RWPE1 (cell line): ENCODE data around the gene UPF2.

Source experiments
- CTCF ChIA-PET: fragments of 350-600 bp; sonication (Branson Sonifier 250); formaldehyde crosslinking; extraction: SDS; loops from one replicate; lab custom pipeline; 2021; lab: Yijun Ruan, JAX
- POLR2A ChIA-PET: fragments of 400-600 bp; formaldehyde crosslinking; extraction: SDS; loops from one replicate; lab custom pipeline; 2020; ENCODE audit warnings: antibody characterized with exemption; ENCODE audit not compliant: low non-redundant PET; lab: Yijun Ruan, JAX
- DNase-seq: peaks from one replicate; pipeline ENCODE4 v3.0.0; 2012; ENCODE audit warnings: low spot score
- H3K27ac ChIP-seq: fragments of 450-650 bp; 2 replicates; pipeline ENCODE4 v1.5.1; 2017
- TF ChIP-seq, protein P1 (sequence below): fragments of 450-650 bp; conservative IDR thresholded peaks from 2 replicates; pipeline ENCODE4 v1.5.1; 2017; ENCODE audit warnings: low read depth, mild to moderate bottlenecking

The UPF2 gene

DNA sequence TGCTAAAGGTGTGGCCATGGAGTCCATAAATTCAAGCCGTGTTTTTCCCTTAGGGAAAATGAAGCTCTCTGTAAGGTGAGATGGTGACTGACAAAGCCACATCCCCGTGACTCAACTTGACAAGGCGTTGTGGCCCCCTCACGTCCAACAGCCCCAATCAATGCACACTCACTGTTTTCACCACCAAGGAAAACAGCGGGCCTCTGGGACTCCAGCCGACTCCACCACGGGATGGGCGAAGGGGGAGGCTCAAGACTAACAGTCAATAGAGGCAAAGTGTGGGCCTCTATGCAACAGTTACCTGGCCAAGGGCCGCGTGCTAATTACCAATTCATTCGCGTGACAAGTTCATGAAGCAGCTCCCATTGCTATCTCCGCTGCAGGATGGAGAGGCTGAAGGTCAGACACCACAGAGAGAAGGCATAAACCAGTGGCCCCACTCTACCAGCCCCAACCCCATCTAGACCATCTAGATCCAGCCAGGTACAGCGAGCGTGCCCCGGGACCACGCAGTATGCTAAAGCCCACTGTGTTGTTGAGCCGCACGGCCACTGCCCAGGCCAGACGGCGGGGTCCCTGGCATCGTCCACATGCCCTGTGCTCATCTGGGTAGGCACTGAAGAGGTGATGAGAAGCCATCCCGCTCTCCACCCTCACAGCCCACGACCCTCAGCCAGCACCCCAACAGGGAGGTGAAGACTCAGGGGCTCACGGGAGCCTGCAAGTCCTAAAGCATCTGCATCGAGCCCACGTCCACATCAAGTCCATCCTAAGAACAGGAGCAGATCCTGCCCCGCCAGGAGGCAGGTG lies 143.3 kb downstream of the UPF2 start:
- ChIA-PET CTCF (no interaction called here), POLR2A (no interaction called here)
- no peak for DNase-seq
- TF ChIP-seq, protein P1, sequence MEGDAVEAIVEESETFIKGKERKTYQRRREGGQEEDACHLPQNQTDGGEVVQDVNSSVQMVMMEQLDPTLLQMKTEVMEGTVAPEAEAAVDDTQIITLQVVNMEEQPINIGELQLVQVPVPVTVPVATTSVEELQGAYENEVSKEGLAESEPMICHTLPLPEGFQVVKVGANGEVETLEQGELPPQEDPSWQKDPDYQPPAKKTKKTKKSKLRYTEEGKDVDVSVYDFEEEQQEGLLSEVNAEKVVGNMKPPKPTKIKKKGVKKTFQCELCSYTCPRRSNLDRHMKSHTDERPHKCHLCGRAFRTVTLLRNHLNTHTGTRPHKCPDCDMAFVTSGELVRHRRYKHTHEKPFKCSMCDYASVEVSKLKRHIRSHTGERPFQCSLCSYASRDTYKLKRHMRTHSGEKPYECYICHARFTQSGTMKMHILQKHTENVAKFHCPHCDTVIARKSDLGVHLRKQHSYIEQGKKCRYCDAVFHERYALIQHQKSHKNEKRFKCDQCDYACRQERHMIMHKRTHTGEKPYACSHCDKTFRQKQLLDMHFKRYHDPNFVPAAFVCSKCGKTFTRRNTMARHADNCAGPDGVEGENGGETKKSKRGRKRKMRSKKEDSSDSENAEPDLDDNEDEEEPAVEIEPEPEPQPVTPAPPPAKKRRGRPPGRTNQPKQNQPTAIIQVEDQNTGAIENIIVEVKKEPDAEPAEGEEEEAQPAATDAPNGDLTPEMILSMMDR = no peak
- peak overlapping the region; percentile 89 for H3K27ac ChIP-seq

DNA sequence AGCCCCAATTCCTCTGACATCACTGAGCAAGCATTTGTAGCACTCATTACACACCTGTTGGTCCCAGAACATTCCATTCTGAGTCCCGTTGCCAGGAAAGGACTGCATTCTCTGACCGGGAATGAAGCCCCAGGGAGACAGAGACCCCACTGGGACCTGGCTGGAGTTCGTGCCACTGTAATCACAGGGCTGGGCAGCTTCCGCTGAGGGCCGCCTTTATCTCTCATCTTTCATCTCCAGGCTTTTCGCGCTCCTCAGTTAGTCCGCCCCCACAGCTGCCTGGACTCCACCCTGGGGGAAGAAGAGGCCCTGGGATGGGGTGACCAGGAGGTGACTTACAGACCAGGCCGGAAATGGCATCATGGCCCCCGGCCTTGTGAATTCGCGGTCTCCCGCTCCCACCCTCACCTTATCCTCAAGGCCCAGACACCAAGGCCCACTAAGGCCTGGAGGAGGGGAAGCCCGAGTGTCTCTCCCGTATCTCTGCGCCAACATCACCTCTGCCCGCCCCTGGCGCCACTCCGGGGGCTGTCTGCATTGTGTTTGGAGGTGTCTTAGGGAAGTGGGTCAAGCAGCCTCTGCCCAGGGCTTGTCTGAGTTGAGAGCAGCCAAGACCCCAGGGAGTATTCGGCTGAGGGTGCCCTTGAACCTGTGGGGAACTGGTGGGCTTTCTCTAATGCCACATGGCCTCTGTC lies 144.1 kb downstream of the UPF2 start:
- POLR2A ChIA-PET = no interaction called here
- CTCF ChIA-PET = interaction anchor here (0.6 to 1.6 kb wide), 3 partner anchors 11 to 17 kb away, joined by 3 to 9 read pairs (median 3); no protein-coding TSS in a partner anchor
- peak; percentile 83 for DNase-seq
- peak overlapping the region; percentile 89 for H3K27ac ChIP-seq
- TF ChIP-seq, protein P1 = no peak

DNA sequence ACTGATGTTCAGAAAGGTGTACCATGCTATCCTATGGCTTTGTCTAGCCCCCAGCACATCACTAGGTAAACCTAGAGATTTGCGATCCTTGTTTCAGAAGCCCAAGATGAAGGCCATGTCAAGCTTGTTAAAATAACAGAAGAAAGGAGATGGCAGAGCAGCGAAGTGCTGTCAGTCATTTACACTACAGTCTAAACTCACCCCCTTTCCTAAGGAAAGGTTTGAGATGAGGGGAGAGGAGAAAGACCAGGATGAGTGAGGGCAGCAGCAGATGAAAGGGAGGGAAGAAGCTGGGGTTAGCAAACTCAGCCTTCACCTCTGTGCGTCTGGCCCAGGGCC lies 144.6 kb downstream of the UPF2 start:
- H3K27ac ChIP-seq = peak overlapping the region; percentile 89
- DNase-seq = no peak
- TF ChIP-seq, protein P1 = no peak
- ChIA-PET CTCF (interaction anchor here (0.6 to 1.6 kb wide), 3 partner anchors 11 to 17 kb away, joined by 3 to 9 read pairs (median 3); no protein-coding TSS in a partner anchor), POLR2A (no interaction called here)

DNA sequence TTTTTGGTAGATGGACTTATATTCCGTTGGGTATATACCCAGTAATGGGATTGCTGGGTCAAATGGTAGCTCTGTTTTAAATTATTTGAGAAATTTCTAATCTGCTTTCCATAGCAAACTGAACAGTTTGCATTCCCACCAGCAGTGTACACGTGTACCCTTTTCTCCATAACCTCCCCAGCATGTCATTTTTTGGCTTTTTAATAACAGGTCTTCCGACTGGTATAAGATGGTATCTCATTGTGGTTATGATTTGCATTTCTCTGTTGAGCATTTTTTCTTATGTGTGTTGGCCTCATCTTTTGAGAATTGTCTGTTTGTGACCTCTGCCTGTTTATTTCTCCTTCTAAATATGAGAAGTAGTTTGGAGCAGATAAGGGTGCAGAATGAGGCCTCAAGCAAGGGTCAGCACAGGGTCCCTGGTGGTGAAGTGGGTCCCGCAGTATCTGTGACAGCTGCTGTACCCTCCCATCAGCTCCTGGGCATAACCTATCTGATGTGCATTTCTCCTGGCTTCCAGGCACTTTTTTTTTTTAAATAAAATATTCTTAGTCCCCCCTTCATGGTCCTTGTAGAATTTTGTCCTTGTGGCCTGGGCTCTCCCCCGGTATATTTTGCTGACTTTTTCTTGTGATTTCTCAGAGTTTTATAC lies 145.9 kb downstream of the UPF2 start:
- ChIA-PET CTCF (no interaction called here), POLR2A (interaction anchor here (0.6 kb wide), 1 partner anchor 55 kb away, joined by 7 read pairs; no protein-coding TSS in a partner anchor)
- peak overlapping the region; percentile 49; the same call in 1 of the 2 replicates for H3K27ac ChIP-seq
- TF ChIP-seq, protein P1 = no peak
- no peak for DNase-seq

DNA sequence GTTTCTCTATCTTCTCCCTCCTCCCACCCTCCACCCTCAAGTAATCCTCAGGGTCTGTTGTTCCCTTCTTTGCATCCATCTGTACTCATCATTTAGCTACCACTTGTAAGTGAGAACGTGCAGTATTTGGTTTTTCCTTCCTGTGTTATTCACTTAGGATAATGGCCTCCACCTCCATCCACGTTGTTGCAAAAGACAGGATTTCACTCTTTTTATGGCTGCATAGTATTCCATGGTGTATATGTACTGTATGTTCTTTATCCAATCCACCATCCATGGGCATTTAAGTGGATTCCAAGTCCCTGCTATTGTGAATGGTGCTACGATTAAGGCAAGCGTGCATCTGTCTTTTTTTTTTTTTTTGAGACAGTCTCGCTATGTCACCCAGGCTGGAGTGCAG lies 147.0 kb downstream of the UPF2 start:
- H3K27ac ChIP-seq = no peak overlapping the region

DNA sequence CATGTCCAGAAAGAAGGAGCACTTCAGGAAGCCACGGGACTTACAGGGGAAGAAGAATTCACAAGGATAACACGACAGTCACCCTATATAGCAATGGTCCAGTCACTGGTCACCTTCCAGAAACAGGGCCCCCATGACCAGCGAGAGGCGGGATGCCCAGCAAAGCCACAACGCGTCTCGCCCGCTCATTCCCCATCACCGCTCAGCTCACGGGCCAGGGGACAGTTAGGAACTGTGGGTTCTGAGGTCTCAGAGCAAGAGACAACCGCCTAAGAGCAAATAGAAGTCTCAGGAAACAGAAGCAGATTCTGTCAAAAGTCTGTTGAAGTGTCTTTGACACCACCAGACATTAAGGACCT lies 147.5 kb downstream of the UPF2 start:
- TF ChIP-seq, protein P1 = no peak
- POLR2A ChIA-PET = no interaction called here
- peak overlapping the region; percentile 60; the same call in 1 of the 2 replicates for H3K27ac ChIP-seq
- CTCF ChIA-PET = no interaction called here
- no peak for DNase-seq

More for the DNA sequence above, 147.0 kb downstream of the UPF2 start:
- ChIA-PET CTCF (no interaction called here), POLR2A (no interaction called here)
- TF ChIP-seq, protein P1 = no peak
- DNase-seq = no peak
